HepG2 (cell line): ENCODE results near the gene MBTPS1.
A peak's percentile ranks its signal among the peaks of the same experiment; 100 is the strongest.

Source experiments
- CTCF ChIP-seq: sonication (generic); formaldehyde crosslinking; IDR thresholded peaks from 2 replicates; pipeline ENCODE4 v1.5.0; 2020; ENCODE audit warnings: mild to moderate bottlenecking, missing genetic modification reagents, moderate library complexity
- EZH2 ChIP-seq: conservative IDR thresholded peaks from 2 replicates; pipeline ENCODE4 v1.6.1; 2012; ENCODE audit warnings: mild to moderate bottlenecking, low read depth, low read length, moderate library complexity
- HCFC1 ChIP-seq: fragments of 150-350 bp; IDR thresholded peaks from 2 replicates; pipeline ENCODE4 v1.6.1; 2014; ENCODE audit warnings: low read depth, low read length
- MTA3 ChIP-seq: sonication (generic); formaldehyde crosslinking; IDR thresholded peaks from 2 replicates; pipeline ENCODE4 v1.4.0; 2020; ENCODE audit warnings: missing genetic modification reagents
- MXI1 ChIP-seq: IDR thresholded peaks from 3 replicates; pipeline ENCODE4 v1.6.1; 2012; ENCODE audit warnings: low read depth, low read length, inconsistent platforms, borderline replicate concordance
- POLR2A ChIP-seq, 2 experiments: IDR thresholded peaks; 2 replicates each; pipeline ENCODE4 v1.6.1; 2011; ENCODE audit warnings: low read depth in 2 of 2, low read length in 2 of 2, mild to moderate bottlenecking in 1 of 2, moderate library complexity in 1 of 2; ENCODE audit not compliant: insufficient read depth in 1 of 2
- SETDB1 ChIP-seq: sonication (generic); formaldehyde crosslinking; IDR thresholded peaks from 2 replicates; pipeline ENCODE4 v1.5.1; 2020; ENCODE audit warnings: missing genetic modification reagents, mild to moderate bottlenecking, borderline replicate concordance
- TCF7L2 ChIP-seq: IDR thresholded peaks from 2 replicates; pipeline ENCODE4 v1.6.1; 2011; ENCODE audit warnings: mild to moderate bottlenecking, low read depth, low read length, moderate library complexity
- ZNF329 ChIP-seq: sonication (generic); formaldehyde crosslinking; IDR thresholded peaks from 2 replicates; pipeline ENCODE4 v1.9.0; 2021; ENCODE audit warnings: low read depth, mild to moderate bottlenecking, missing genetic modification reagents
- ZNF572 ChIP-seq: sonication (generic); formaldehyde crosslinking; IDR thresholded peaks from 2 replicates; pipeline ENCODE4 v1.5.1; 2020; ENCODE audit warnings: mild to moderate bottlenecking, missing genetic modification reagents
- ZNF607 ChIP-seq: sonication (generic); formaldehyde crosslinking; IDR thresholded peaks from 2 replicates; pipeline ENCODE4 v1.5.1; 2020; ENCODE audit warnings: missing genetic modification reagents, mild to moderate bottlenecking, borderline replicate concordance
- TF ChIP-seq, protein P1 (sequence below): sonication (generic); formaldehyde crosslinking; IDR thresholded peaks from 2 replicates; pipeline ENCODE4 v1.4.0; 2020; ENCODE audit warnings: low read depth, mild to moderate bottlenecking, missing genetic modification reagents
- TF ChIP-seq, protein P2 (sequence below): sonication (generic); formaldehyde crosslinking; IDR thresholded peaks from 2 replicates; pipeline ENCODE4 v1.4.0; 2020; ENCODE audit warnings: missing genetic modification reagents

- TF ChIP-seq HCFC1 = no peak
- TF ChIP-seq TCF7L2 = peak; percentile 87
- TF ChIP-seq ZNF329 (CRISPR knock-in tag) = no peak
- no peak for TF ChIP-seq MTA3 (CRISPR knock-in tag)
- no peak for TF ChIP-seq SETDB1 (CRISPR knock-in tag)
- no peak for TF ChIP-seq EZH2
- TF ChIP-seq, protein P1, sequence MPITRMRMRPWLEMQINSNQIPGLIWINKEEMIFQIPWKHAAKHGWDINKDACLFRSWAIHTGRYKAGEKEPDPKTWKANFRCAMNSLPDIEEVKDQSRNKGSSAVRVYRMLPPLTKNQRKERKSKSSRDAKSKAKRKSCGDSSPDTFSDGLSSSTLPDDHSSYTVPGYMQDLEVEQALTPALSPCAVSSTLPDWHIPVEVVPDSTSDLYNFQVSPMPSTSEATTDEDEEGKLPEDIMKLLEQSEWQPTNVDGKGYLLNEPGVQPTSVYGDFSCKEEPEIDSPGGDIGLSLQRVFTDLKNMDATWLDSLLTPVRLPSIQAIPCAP (CRISPR knock-in tag) = no peak
- no peak for TF ChIP-seq CTCF (CRISPR knock-in tag)
- TF ChIP-seq, protein P2, sequence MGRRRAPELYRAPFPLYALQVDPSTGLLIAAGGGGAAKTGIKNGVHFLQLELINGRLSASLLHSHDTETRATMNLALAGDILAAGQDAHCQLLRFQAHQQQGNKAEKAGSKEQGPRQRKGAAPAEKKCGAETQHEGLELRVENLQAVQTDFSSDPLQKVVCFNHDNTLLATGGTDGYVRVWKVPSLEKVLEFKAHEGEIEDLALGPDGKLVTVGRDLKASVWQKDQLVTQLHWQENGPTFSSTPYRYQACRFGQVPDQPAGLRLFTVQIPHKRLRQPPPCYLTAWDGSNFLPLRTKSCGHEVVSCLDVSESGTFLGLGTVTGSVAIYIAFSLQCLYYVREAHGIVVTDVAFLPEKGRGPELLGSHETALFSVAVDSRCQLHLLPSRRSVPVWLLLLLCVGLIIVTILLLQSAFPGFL = no peak
- 0 out of 2 replicates have a peak, but pooled peaks have one; percentile 55 for TF ChIP-seq ZNF572 (CRISPR knock-in tag)
- no peak for TF ChIP-seq ZNF607 (CRISPR knock-in tag)
- TF ChIP-seq POLR2A (IDR thresholded peaks at IDR 0.05; ENCODE audit: insufficient read depth in 1 of 2, low read depth in 2 of 2, low read length in 2 of 2) = peak; percentile 67 to 81
- TF ChIP-seq MXI1 = peak; percentile 51; the same call in 1 of the 3 replicates
Observed at GRCh38 chr16:84138824-84139627, 22.3 kb upstream of the MBTPS1 start.
